H1 (cell line): ENCODE measurements around the gene RNF146. TPM values are rescaled to one million over a fixed set of nuclear protein-coding genes. Genes with fewer than 3 reads are reported as not detected.

Experiments used
- CTCF ChIA-PET: fragments of 300-600 bp; sonication (Branson Sonifier 250); formaldehyde crosslinking; loops from one replicate; lab custom pipeline; 2021; ENCODE audit not compliant: partially characterized antibody; lab: Charles Lee
- POLR2A ChIA-PET: fragments of 300-600 bp; sonication (Branson Sonifier 250); formaldehyde crosslinking; loops from one replicate; lab custom pipeline; 2021; ENCODE audit warnings: inconsistent platforms; ENCODE audit not compliant: partially characterized antibody; lab: Charles Lee
- DNase-seq, 2 experiments: peaks; one replicate each; pipeline versions ENCODE4 v3.0.0 to v3.0.0-alpha.2; 2010 to 2022; ENCODE audit warnings: low spot score in 2 of 2, low read depth in 1 of 2, mixed read lengths in 1 of 2
- FAIRE-seq: peaks from 2 replicates; lab custom pipeline; 2011; peaks lifted over from hg19 to GRCh38; lab: Jason Lieb, UNC
- H2AFZ ChIP-seq: 2 replicates; pipeline ENCODE4 v1.8.1; 2012; ENCODE audit warnings: low read length, inconsistent platforms
- H2AK5ac ChIP-seq: 2 replicates; pipeline ENCODE4 v1.6.1; 2013; ENCODE audit warnings: low read depth, low read length
- H2BK120ac ChIP-seq: replicated peaks from 2 replicates; pipeline ENCODE3; 2013; ENCODE audit warnings: low read depth, low read length, inconsistent platforms
- H2BK12ac ChIP-seq: 2 replicates; pipeline ENCODE4 v1.6.1; 2013; ENCODE audit warnings: low read depth, low read length
- H2BK15ac ChIP-seq: 2 replicates; pipeline ENCODE4 v1.6.1; 2013; ENCODE audit warnings: low read length
- H2BK20ac ChIP-seq: 2 replicates; pipeline ENCODE4 v1.6.1; 2013; ENCODE audit warnings: low read length
- H2BK5ac ChIP-seq: 2 replicates; pipeline ENCODE4 v1.6.1; 2013; ENCODE audit warnings: low read depth, low read length
- H3K14ac ChIP-seq: 2 replicates; pipeline ENCODE4 v1.6.1; 2013; ENCODE audit warnings: inconsistent platforms; ENCODE audit not compliant: insufficient read length
- H3K18ac ChIP-seq: 2 replicates; pipeline ENCODE4 v1.6.1; 2013; ENCODE audit warnings: low read length; ENCODE audit errors: extremely low read depth
- H3K23ac ChIP-seq: 2 replicates; pipeline ENCODE4 v1.6.1; 2013; ENCODE audit warnings: inconsistent platforms; ENCODE audit not compliant: insufficient read length
- H3K23me2 ChIP-seq: 2 replicates; pipeline ENCODE4 v1.6.1; 2013; ENCODE audit warnings: low read depth, low read length
- H3K27ac ChIP-seq: 2 replicates; pipeline ENCODE4 v1.6.1; 2011; ENCODE audit warnings: low read depth, low read length, inconsistent platforms
- H3K27me3 ChIP-seq, 4 experiments: replicated peaks in 1 of 4; 1 replicate in 1 of 4; 2 replicates in 3 of 4; pipeline versions ENCODE4 v1.6.1 to v1.8.1; 2011 to 2013; ENCODE audit warnings: low read length in 3 of 4, mild to moderate bottlenecking in 3 of 4, inconsistent platforms in 2 of 4, mixed read lengths in 2 of 4, moderate library complexity in 1 of 4; ENCODE audit not compliant: control insufficient read depth in 3 of 4, insufficient read depth in 3 of 4; ENCODE audit errors: extremely low read depth in 1 of 4
- H3K36me3 ChIP-seq, 4 experiments: 2 replicates each; pipeline versions ENCODE4 v1.6.1 to v1.8.1; 2011 to 2013; ENCODE audit warnings: mild to moderate bottlenecking in 4 of 4, low read length in 3 of 4, moderate library complexity in 2 of 4, control low read depth in 1 of 4, inconsistent platforms in 1 of 4; ENCODE audit not compliant: insufficient read depth in 4 of 4, control insufficient read depth in 2 of 4
- H3K4ac ChIP-seq: replicated peaks from 2 replicates; pipeline ENCODE3; 2013; ENCODE audit warnings: low read length, low read depth, mixed read lengths, inconsistent platforms; ENCODE audit not compliant: insufficient read length
- H3K4me1 ChIP-seq, 4 experiments: replicated peaks in 1 of 4; 1 replicate in 1 of 4; 2 replicates in 3 of 4; pipeline versions ENCODE4 v1.6.1 to v1.8.1; 2011 to 2013; ENCODE audit warnings: low read length in 3 of 4, inconsistent platforms in 2 of 4, mixed read lengths in 1 of 4; ENCODE audit not compliant: insufficient read depth in 4 of 4, control insufficient read depth in 3 of 4
- H3K4me2 ChIP-seq, 2 experiments: 2 replicates each; pipeline versions ENCODE4 v1.6.1 to v1.8.1; 2011 to 2013; ENCODE audit warnings: low read depth in 2 of 2, low read length in 2 of 2, control low read depth in 1 of 2, inconsistent platforms in 1 of 2, mild to moderate bottlenecking in 1 of 2; ENCODE audit not compliant: insufficient read depth in 1 of 2
- H3K4me3 ChIP-seq, 4 experiments: fragments of 200-600, 300-600 bp in 1 of 4; sonication (generic), shearing (Covaris generic), sonication (Bioruptor Twin) in 1 of 4; 2 replicates each; pipeline versions ENCODE4 v1.5.1 to v1.8.1; 2011 to 2016; ENCODE audit warnings: low read length in 4 of 4, low read depth in 3 of 4, control low read depth in 2 of 4, inconsistent platforms in 2 of 4, mild to moderate bottlenecking in 2 of 4, mixed read lengths in 1 of 4, moderate library complexity in 1 of 4; ENCODE audit not compliant: insufficient read depth in 2 of 4; ENCODE audit errors: extremely low read depth in 1 of 4
- H3K56ac ChIP-seq: replicated peaks from 2 replicates; pipeline ENCODE3; 2013; ENCODE audit warnings: low read depth, mild to moderate bottlenecking, mixed read lengths, low read length, inconsistent platforms; ENCODE audit not compliant: insufficient read length
- H3K79me1 ChIP-seq: 2 replicates; pipeline ENCODE4 v1.6.1; 2013; ENCODE audit warnings: low read depth, low read length, control low read depth
- H3K79me2 ChIP-seq, 2 experiments: 2 replicates each; pipeline versions ENCODE4 v1.6.1 to v1.8.1; 2012 to 2013; ENCODE audit warnings: low read length in 2 of 2, mild to moderate bottlenecking in 2 of 2, inconsistent platforms in 1 of 2; ENCODE audit not compliant: insufficient read depth in 2 of 2, control insufficient read depth in 1 of 2
- H3K9ac ChIP-seq, 4 experiments: replicated peaks in 1 of 4; 1 replicate in 1 of 4; 2 replicates in 3 of 4; pipeline versions ENCODE4 v1.6.1 to v1.8.1; 2011 to 2013; ENCODE audit warnings: low read depth in 3 of 4, low read length in 3 of 4, control low read depth in 2 of 4, mild to moderate bottlenecking in 2 of 4, moderate library complexity in 2 of 4, inconsistent platforms in 1 of 4; ENCODE audit errors: extremely low read depth in 1 of 4
- H3K9me3 ChIP-seq, 2 experiments: 2 replicates each; pipeline versions ENCODE4 v1.6.1 to v1.8.1; 2012 to 2013; ENCODE audit warnings: mild to moderate bottlenecking in 2 of 2, moderate library complexity in 2 of 2, control low read depth in 1 of 2, inconsistent platforms in 1 of 2, low read depth in 1 of 2, low read length in 1 of 2, mixed read lengths in 1 of 2; ENCODE audit not compliant: insufficient read depth in 2 of 2
- H4K20me1 ChIP-seq, 2 experiments: replicated peaks in 1 of 2; 2 replicates each; pipeline versions ENCODE3 to v1.8.1; 2011 to 2013; ENCODE audit warnings: inconsistent platforms in 2 of 2, low read length in 2 of 2, mild to moderate bottlenecking in 1 of 2; ENCODE audit not compliant: insufficient read depth in 2 of 2, control insufficient read depth in 1 of 2
- H4K5ac ChIP-seq: 2 replicates; pipeline ENCODE4 v1.6.1; 2013; ENCODE audit warnings: low read length, low read depth, mixed read lengths, inconsistent platforms; ENCODE audit not compliant: insufficient read length
- H4K8ac ChIP-seq: 2 replicates; pipeline ENCODE4 v1.8.0; 2013; ENCODE audit warnings: mild to moderate bottlenecking, moderate library complexity, low read length, inconsistent platforms; ENCODE audit not compliant: insufficient read depth; ENCODE audit errors: extremely low read depth
- H4K91ac ChIP-seq: replicated peaks from 2 replicates; pipeline ENCODE3; 2013; ENCODE audit warnings: low read length, mixed read lengths, inconsistent platforms; ENCODE audit not compliant: insufficient read length
- ASH2L ChIP-seq: fragments of 200-600, 300-600 bp; sonication (generic); IDR thresholded peaks from one replicate; pipeline ENCODE4 v1.7.1; 2017; ENCODE audit warnings: low read length
- ATF2 ChIP-seq: IDR thresholded peaks from 2 replicates; pipeline ENCODE4 v1.6.1; 2012; ENCODE audit warnings: low read length, inconsistent platforms
- CBX5 ChIP-seq: fragments of 300-800, 300-1000 bp; sonication (generic); IDR thresholded peaks from 2 replicates; pipeline ENCODE4 v1.7.1; 2016; ENCODE audit warnings: antibody characterized with exemption, low read length, low read depth
- CTCF ChIP-seq, 3 experiments: IDR thresholded peaks; 1 replicate in 2 of 3; 2 replicates in 1 of 3; pipeline versions ENCODE4 v1.5.1 to v1.6.1; 2011; ENCODE audit warnings: low read length in 3 of 3, mild to moderate bottlenecking in 3 of 3, inconsistent platforms in 2 of 3, low read depth in 1 of 3, moderate library complexity in 1 of 3; ENCODE audit not compliant: insufficient read depth in 1 of 3; ENCODE audit errors: control extremely low read depth in 1 of 3
- EP300 ChIP-seq, 2 experiments: IDR thresholded peaks; 1 replicate in 1 of 2; 2 replicates in 1 of 2; pipeline ENCODE4 v1.6.1; 2011 to 2012; ENCODE audit warnings: low read depth in 2 of 2, low read length in 2 of 2, mild to moderate bottlenecking in 2 of 2, borderline replicate concordance in 1 of 2, inconsistent platforms in 1 of 2, moderate library complexity in 1 of 2
- POU5F1 ChIP-seq: IDR thresholded peaks from 2 replicates; pipeline ENCODE4 v1.6.1; 2011; ENCODE audit warnings: low read depth, mild to moderate bottlenecking, low read length, moderate library complexity
- SAP30 ChIP-seq: fragments of 300-600 bp; sonication (generic); IDR thresholded peaks from 2 replicates; pipeline ENCODE4 v1.7.1; 2012; ENCODE audit warnings: low read length, moderate library complexity, mild to moderate bottlenecking, inconsistent platforms; ENCODE audit not compliant: insufficient read depth, insufficient replicate concordance
- WGBS, 2 experiments: shearing (Covaris generic) in 1 of 2; methylation state at CpG; one replicate each; pipeline versions ENCODE4 v1.1.6 to v1.1.7; 2013 to 2015; ENCODE audit warnings: low lambda C conversion rate in 2 of 2, mixed read lengths in 2 of 2, inconsistent platforms in 1 of 2, low coverage in 1 of 2, missing lambda C conversion rate in 1 of 2; ENCODE audit not compliant: insufficient replicate concordance in 2 of 2, insufficient coverage in 1 of 2, insufficient read length in 1 of 2; ENCODE audit errors: extremely low coverage in 1 of 2, missing lambda C conversion rate in 1 of 2; 5-methylcytosine and 5-hydroxymethylcytosine counted together
- polyA plus RNA-seq, 7 experiments: library from polyadenylated mRNA; depleted of rRNA in 3 of 7; stranded (reverse) in 5 of 7; unstranded in 2 of 7; fragments of >200 nt in 5 of 7; fragments of 200-250 nt in 2 of 7; gene quantifications; 1 replicate in 5 of 7; 2 replicates in 1 of 7; 4 replicates in 1 of 7; pipeline versions ENCODE4 v1.2.1 to v1.2.3, GENCODE V29; 2011 to 2013; ENCODE audit warnings: missing spikeins in 2 of 7, mixed read lengths in 2 of 7
- total RNA-seq: library from RNA; stranded (reverse); fragmentation: NEBNext Ultra II Directional; extraction: Animal tissue kit (Norgen Biotek cat#: 25700); gene quantifications from 2 replicates; pipeline ENCODE4 v1.2.1, GENCODE V29; 2021
- TF ChIP-seq, protein P1 (sequence below): IDR thresholded peaks from 2 replicates; pipeline ENCODE4 v1.6.1; 2012; ENCODE audit warnings: inconsistent platforms

Gene RNF146
- total and polyA plus RNA-seq, 2 of the 8 experiments (the other 6 are each of a cell fraction or from before 2014, with no cell fraction given): 16.1 to 30.8 TPM

DNA sequence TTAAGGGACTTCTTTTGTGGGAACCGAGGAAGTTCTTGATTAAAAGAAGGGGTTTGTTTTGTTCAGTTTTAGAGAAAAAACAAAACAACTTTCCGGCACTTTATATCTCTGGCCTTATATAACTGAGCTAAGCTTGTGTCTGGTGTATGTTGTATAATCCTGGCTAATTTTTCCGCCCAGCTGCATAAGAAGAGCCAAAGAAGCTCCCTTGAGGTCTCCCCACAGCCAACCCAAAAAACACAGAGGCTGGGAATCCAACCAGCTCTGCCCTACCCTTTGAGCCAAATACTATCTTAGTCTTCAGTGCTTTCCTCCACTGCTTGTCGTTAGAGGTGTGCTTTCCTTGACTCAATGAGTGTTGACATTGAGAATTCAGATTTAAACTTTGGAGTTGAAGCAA is 45.5 kb upstream of the RNF146 start:
- FAIRE-seq: no peak
- no peak overlapping the region for H2BK5ac ChIP-seq
- H2AK5ac ChIP-seq: no peak overlapping the region
- no peak overlapping the region for H3K56ac ChIP-seq
- H3K79me1 ChIP-seq: no peaks in the 10 kb centered on the region
- no peak overlapping the region for H2BK15ac ChIP-seq
- CTCF ChIA-PET: interaction anchor here (0.6 to 2.5 kb wide), 3 partner anchors 17 to 637 kb away, joined by 3 to 8 read pairs (median 3); no protein-coding TSS in a partner anchor
- H3K36me3 ChIP-seq: no peaks in the 10 kb centered on the region
- no peak for DNase-seq
- H3K4ac ChIP-seq: no peak overlapping the region
- H3K23me2 ChIP-seq: no peaks in the 10 kb centered on the region
- H3K9ac ChIP-seq: no peak overlapping the region
- H4K91ac ChIP-seq: no peak overlapping the region
- H3K27me3 ChIP-seq: no peaks in the 10 kb centered on the region
- no peaks in the 10 kb centered on the region for H3K79me2 ChIP-seq
- no peaks in the 10 kb centered on the region for H3K4me1 ChIP-seq
- no peak overlapping the region for H3K4me3 ChIP-seq
- no peaks in the 10 kb centered on the region for H3K9me3 ChIP-seq
- no peak overlapping the region for H3K23ac ChIP-seq
- POLR2A ChIA-PET: no interaction called here
- H4K20me1 ChIP-seq: no peaks in the 10 kb centered on the region
- no peak overlapping the region for H3K27ac ChIP-seq
- H2AFZ ChIP-seq: no peak overlapping the region
- no peak overlapping the region for H4K5ac ChIP-seq
- no peak overlapping the region for H2BK20ac ChIP-seq
- WGBS, 2 experiments: 94% methylated on average over 4 of the region's 4 CpGs; no CpG with 5 or more reads in 1 of the 2 experiments
- no peak overlapping the region for H3K4me2 ChIP-seq
- no peak overlapping the region for H4K8ac ChIP-seq
- H3K18ac ChIP-seq: no peak overlapping the region
- H2BK120ac ChIP-seq: no peak overlapping the region
- H2BK12ac ChIP-seq: no peak overlapping the region
- no peak overlapping the region for H3K14ac ChIP-seq
- TF ChIP-seq ASH2L: no peak
- TF ChIP-seq ATF2: no peak
- no peak for TF ChIP-seq EP300 (IDR thresholded peaks at IDR 0.05; ENCODE audit: borderline replicate concordance in 1 of 2, low read depth in 2 of 2, low read length in 2 of 2)
- TF ChIP-seq POU5F1: no peak
- no peak for TF ChIP-seq CBX5
- TF ChIP-seq SAP30: no peak
- TF ChIP-seq, protein P1, sequence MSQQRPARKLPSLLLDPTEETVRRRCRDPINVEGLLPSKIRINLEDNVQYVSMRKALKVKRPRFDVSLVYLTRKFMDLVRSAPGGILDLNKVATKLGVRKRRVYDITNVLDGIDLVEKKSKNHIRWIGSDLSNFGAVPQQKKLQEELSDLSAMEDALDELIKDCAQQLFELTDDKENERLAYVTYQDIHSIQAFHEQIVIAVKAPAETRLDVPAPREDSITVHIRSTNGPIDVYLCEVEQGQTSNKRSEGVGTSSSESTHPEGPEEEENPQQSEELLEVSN: no peak
- no peak for TF ChIP-seq CTCF (IDR thresholded peaks at IDR 0.05; ENCODE audit: control extremely low read depth in 1 of 3, insufficient read depth in 1 of 3, low read depth in 1 of 3, low read length in 3 of 3)
